ENCODE measurements around the gene PTBP3. TPM values are rescaled to one million over a fixed set of nuclear protein-coding genes. Genes with fewer than 3 reads are reported as not detected.
A peak's percentile ranks its signal among the peaks of the same experiment; 100 is the strongest.

Gene PTBP3
- total RNA-seq, 6 experiments from 2014 or later, result 31.1 to 52.5 (median 39.7) TPM

GRCh38 chr9:112184946-112185345 lies 148.5 kb downstream of the PTBP3 start:
- no peaks in the 10 kb centered on the region for H3K9me3 Mint-ChIP-seq
- H3K4me3 Mint-ChIP-seq, result no peak overlapping the region
- H3K27me3 Mint-ChIP-seq (ENCODE audit: insufficient read depth), result peaks cover 4% of the 10 kb centered on the region
- H3K4me1 Mint-ChIP-seq (ENCODE audit: low read depth), result peaks cover 14% of the 10 kb centered on the region
- no peak for TF ChIP-seq CTCF (IDR thresholded peaks at IDR 0.05)
- no peaks in the 10 kb centered on the region for H3K36me3 Mint-ChIP-seq (ENCODE audit: low read depth)
- H3K27ac Mint-ChIP-seq, result no peak overlapping the region
- DNase-seq, result no peak

- no peak for DNase-seq
- H3K9me3 Mint-ChIP-seq, result no peaks in the 10 kb centered on the region
Measured at GRCh38 chr9:112184221-112184620, 149.2 kb downstream of the PTBP3 start.

GRCh38 chr9:112180387-112180881 lies 153.0 kb downstream of the PTBP3 start:
- no peak for DNase-seq
- peak overlapping the region; percentile 4; the same call in 1 of the 2 replicates for H3K4me3 Mint-ChIP-seq
- H3K4me1 Mint-ChIP-seq (ENCODE audit: low read depth), result peaks cover 19% of the 10 kb centered on the region
- no peaks in the 10 kb centered on the region for H3K9me3 Mint-ChIP-seq
- H3K27ac Mint-ChIP-seq, result peak overlapping the region; percentile 27; the same call in 1 of the 2 replicates
- no peak for TF ChIP-seq CTCF (IDR thresholded peaks at IDR 0.05)
- H3K27me3 Mint-ChIP-seq (ENCODE audit: insufficient read depth), result peaks cover 8% of the 10 kb centered on the region
- no peaks in the 10 kb centered on the region for H3K36me3 Mint-ChIP-seq (ENCODE audit: low read depth)

More at GRCh38 chr9:112184221-112184620, 149.2 kb downstream of the PTBP3 start:
- H3K4me1 Mint-ChIP-seq (ENCODE audit: low read depth), result peaks cover 19% of the 10 kb centered on the region
- no peak for TF ChIP-seq CTCF (IDR thresholded peaks at IDR 0.05)
- no peaks in the 10 kb centered on the region for H3K36me3 Mint-ChIP-seq (ENCODE audit: low read depth)
- H3K27ac Mint-ChIP-seq, result no peak overlapping the region
- H3K4me3 Mint-ChIP-seq, result no peak overlapping the region
- H3K27me3 Mint-ChIP-seq (ENCODE audit: insufficient read depth), result peaks cover 2% of the 10 kb centered on the region

- DNase-seq, result no peak
- 0 out of 2 replicates have a peak overlapping the region, but pooled peaks have one; percentile 24 for H3K4me3 Mint-ChIP-seq
- no peak overlapping the region for H3K27ac Mint-ChIP-seq
- peaks cover 19% of the 10 kb centered on the region for H3K4me1 Mint-ChIP-seq (ENCODE audit: low read depth)
- no peaks in the 10 kb centered on the region for H3K36me3 Mint-ChIP-seq (ENCODE audit: low read depth)
- H3K9me3 Mint-ChIP-seq, result no peaks in the 10 kb centered on the region
- H3K27me3 Mint-ChIP-seq (ENCODE audit: insufficient read depth), result peaks cover 8% of the 10 kb centered on the region
- no peak for TF ChIP-seq CTCF (IDR thresholded peaks at IDR 0.05)
Measured at GRCh38 chr9:112179816-112180215, 153.6 kb downstream of the PTBP3 start.

GRCh38 chr9:112176524-112176923 lies 156.9 kb downstream of the PTBP3 start:
- TF ChIP-seq CTCF (IDR thresholded peaks at IDR 0.05), result no peak
- Mint-ChIP-seq H3K4me1 (ENCODE audit: low read depth) (peaks cover 28% of the 10 kb centered on the region), H3K36me3 (ENCODE audit: low read depth) (peaks cover 17% of the 10 kb centered on the region), H3K9me3 (no peaks in the 10 kb centered on the region), H3K27ac (no peak overlapping the region), H3K27me3 (ENCODE audit: insufficient read depth) (peaks cover 10% of the 10 kb centered on the region), H3K4me3 (no peak overlapping the region)
- DNase-seq, result no peak
